ENCODE results near the gene CHD8. TPM values are rescaled to one million over a fixed set of nuclear protein-coding genes. Genes with fewer than 3 reads are reported as not detected.

Gene CHD8
- total RNA-seq, 1 donor from 2014 or later, result 46.3 TPM

DNA sequence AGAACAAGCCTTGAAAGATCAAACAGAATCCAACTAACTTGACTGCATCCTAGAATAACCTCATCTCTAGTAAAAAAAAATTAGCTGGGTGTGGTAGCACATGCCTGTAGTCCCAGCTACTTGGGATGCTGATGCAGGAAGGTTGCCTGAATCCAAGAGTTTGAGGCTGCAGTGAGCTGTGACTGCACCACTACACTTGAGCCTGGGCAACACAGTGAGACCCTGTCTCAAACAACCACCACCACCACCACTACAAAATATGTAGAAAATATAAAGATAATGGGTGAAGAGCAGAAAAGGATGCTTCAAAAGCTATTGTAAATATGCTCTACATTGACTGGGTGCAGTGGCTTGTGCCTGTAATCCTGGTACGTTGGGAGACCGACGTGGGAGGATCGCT, 99.4 kb downstream of the CHD8 start:
- no peak for ATAC-seq

DNA sequence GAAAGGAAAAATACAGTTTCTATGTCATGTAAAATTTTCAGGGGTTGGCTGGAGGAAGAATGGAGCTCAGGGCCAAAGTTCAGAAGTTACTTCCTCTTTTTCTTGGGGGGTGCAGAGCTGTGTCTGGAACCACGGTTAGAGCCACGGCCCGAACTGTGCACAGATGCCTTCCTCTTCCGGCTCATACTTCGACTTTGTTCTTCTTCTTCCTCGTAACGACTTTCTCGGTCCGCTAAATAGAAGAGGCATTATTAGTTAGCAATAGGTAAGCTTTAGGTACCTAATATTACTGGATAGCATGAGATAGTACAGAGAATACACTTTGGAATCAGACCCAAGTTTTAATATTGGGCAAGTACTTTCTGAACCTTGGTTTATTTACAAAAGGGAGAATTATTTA, 103.3 kb downstream of the CHD8 start:
- ATAC-seq, result no peak

DNA sequence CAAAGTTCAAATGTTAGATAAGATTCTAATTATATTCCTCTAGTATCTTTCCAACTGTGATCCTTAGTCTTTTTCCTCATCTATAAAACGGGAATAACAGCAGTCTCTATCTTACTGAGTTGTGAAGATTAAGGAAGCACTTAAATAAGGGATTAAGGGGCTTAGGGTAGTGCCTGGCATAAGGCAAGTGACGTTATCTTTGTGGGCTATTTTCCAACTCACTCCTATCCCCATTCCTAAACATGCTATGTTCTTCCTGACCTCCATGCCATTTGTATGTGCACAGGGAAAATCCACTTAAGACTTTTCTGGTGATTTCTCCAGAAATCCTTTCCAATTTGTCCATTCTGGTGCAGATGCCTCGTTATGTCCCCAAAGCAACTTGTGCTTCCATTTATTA, 105.4 kb downstream of the CHD8 start:
- ATAC-seq, result no peak

DNA sequence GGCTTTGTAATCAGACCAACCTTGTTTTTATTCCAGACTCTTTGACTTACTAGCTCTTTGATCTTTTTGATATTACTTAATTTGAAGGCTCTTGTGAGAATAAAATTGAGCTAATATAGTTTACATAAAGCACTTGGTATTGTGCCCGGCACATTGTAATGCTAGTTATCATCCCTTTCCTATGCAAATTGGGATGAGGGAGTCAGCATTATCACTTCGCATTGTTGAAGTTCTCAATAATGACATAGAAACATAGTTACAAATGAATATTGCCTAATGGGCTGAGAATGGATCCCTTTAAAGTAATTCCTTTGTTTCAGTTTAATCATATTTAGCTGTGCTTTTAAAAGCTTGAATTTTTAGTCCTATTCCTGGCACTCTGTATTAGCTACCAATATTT, 108.7 kb downstream of the CHD8 start:
- no peak for ATAC-seq

DNA sequence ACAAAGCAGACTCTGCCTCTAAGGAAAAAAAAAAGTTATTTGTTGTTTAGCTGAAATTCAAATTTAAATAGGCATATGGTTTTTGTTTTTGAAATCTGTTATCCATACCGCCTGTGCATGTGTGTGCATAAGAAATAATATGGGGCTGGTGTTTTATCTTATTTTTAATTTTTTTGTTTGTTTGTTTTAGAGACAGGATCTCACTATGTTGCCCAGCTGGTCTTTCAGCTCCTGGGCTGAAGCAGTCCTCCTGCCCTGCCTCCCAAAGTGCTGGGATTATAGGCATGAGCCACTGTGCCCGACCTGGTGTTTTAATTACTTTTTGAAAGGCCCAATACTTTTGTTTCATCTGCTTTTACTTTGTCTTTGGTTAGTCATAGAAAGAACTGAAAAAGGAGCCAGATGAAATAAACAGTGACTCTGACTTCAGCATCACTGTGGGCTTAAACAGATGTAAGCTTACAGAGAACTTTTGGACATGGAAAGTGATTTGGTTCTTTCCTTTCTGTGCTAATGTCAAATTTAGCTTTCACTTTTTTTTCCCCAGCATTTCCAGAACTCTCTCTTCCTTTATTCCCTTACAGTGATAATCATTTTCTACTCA, 109.3 kb downstream of the CHD8 start:
- no peak for ATAC-seq

DNA sequence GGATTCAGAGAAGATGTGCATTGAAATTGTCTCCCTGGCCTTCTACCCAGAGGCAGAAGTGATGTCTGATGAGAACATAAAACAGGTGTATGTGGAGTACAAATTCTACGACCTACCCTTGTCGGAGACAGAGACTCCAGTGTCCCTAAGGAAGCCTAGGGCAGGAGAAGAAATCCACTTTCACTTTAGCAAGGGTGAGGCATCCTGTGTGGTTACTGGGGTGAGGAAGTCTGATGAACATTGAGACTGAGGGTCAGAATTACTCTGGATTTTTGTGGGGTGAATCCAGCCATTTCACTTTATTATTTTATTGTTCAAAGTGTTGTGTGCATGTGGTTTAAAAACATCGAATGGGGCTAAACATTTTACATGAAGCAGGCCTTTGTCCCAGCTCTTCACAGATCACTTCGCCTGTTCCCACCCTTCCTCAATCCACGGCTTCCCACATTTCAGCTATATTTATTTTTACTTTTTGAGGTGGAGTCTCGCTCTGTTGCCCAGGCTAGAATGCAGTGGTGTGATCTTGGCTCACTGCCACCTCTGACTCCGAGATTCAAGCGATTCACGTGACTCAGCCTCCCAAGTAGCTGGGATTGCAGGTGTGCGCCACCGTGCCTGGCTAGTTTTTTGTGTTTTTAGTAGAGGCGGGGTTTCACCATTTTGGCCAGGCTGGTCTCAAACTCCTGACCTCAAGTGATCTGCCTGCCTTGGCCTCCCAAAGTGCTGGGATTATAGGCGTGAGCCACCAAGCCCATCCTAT, 112.7 kb downstream of the CHD8 start:
- no peak for ATAC-seq

Other genes with a start within 250 kb of the CHD8 start
- 415 TPM for gene HNRNPC, start 186.7 kb downstream of the CHD8 start, total RNA-seq
- gene RPGRIP1, start 176.0 kb downstream of the CHD8 start, total RNA-seq, result not detected
- 40.3 TPM for gene SUPT16H, start 72.1 kb downstream of the CHD8 start, total RNA-seq
- 11.4 TPM for gene RAB2B, start 20.8 kb upstream of the CHD8 start, total RNA-seq
- gene TOX4, start 21.1 kb upstream of the CHD8 start, total RNA-seq, result 70.6 TPM
- 20.9 TPM for gene METTL3, start 55.2 kb upstream of the CHD8 start, total RNA-seq
- gene SALL2, start 70.2 kb upstream of the CHD8 start, total RNA-seq, result 1.4 TPM
- gene OR10G3, start 124.0 kb upstream of the CHD8 start, total RNA-seq, result not detected
- not detected for gene OR10G2, start 178.8 kb upstream of the CHD8 start, total RNA-seq
- not detected for gene OR4E2, start 197.7 kb upstream of the CHD8 start, total RNA-seq
- gene OR4E1, start 217.7 kb upstream of the CHD8 start, total RNA-seq, result not detected

Data from esophagus mucosa (tissue), 1 donor.